Measurements from ENCODE around the gene C1GALT1C1L.
"Not testable (repeated sequence)": the region's sequence is repeated elsewhere in the genome, so short reads cannot be mapped to it uniquely, and the experiment has no call there.

- TF ChIP-seq, protein P1, sequence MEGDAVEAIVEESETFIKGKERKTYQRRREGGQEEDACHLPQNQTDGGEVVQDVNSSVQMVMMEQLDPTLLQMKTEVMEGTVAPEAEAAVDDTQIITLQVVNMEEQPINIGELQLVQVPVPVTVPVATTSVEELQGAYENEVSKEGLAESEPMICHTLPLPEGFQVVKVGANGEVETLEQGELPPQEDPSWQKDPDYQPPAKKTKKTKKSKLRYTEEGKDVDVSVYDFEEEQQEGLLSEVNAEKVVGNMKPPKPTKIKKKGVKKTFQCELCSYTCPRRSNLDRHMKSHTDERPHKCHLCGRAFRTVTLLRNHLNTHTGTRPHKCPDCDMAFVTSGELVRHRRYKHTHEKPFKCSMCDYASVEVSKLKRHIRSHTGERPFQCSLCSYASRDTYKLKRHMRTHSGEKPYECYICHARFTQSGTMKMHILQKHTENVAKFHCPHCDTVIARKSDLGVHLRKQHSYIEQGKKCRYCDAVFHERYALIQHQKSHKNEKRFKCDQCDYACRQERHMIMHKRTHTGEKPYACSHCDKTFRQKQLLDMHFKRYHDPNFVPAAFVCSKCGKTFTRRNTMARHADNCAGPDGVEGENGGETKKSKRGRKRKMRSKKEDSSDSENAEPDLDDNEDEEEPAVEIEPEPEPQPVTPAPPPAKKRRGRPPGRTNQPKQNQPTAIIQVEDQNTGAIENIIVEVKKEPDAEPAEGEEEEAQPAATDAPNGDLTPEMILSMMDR (IDR thresholded peaks at IDR 0.05) = not testable (repeated sequence)
- TF ChIP-seq POLR2A (IDR thresholded peaks at IDR 0.05) = not testable (repeated sequence)
Observed at GRCh38 chr2:43698140-43698539, 21.9 kb upstream of the C1GALT1C1L start.
